ENCODE results near the gene TMEM81.

Gene TMEM81

DNA sequence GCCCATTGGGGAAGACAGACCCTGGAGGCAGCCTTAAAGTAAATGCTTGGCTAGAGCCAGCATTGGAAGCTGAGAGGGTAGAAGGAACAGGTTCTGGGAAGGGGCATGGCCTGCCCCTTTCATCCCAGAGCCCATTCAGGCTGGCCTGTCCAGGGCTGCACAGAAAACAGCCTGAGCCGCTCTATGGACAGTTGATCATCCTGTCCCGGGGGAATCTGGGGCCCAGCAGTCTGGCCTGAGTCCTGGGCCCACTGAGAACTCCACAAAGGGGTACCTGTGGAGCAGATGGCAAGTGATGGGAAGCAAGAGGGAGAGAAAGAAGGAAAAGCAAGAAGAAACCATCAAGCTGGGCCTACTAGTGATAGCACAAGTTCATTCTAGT is 13.2 kb downstream of the TMEM81 start:
- Histone ChIP-seq H3K36me3 (ENCODE audit: control insufficient read depth, insufficient read depth, low read length) (no peaks in the 10 kb centered on the region), H3K27ac (ENCODE audit: insufficient read depth, low read length, poor library complexity, severe bottlenecking) (no peak overlapping the region), H3K27me3 (replicated peaks; ENCODE audit: control insufficient read depth, insufficient read depth, low read length, poor library complexity, severe bottlenecking) (no peaks in the 10 kb centered on the region), H3K9me3 (ENCODE audit: control insufficient read depth, low read length) (no peaks in the 10 kb centered on the region), H3K4me3 (ENCODE audit: insufficient read depth, low read depth, low read length, poor library complexity, severe bottlenecking) (no peak overlapping the region), H3K4me1 (ENCODE audit: control insufficient read depth, insufficient read depth, low read length, poor library complexity, severe bottlenecking) (no peaks in the 10 kb centered on the region)
- DNase-seq: no peak

GRCh38 chr1:205069371-205070125 is 14.7 kb downstream of the TMEM81 start:
- Histone ChIP-seq H3K9me3 (ENCODE audit: control insufficient read depth, low read length) (no peaks in the 10 kb centered on the region), H3K4me1 (ENCODE audit: control insufficient read depth, insufficient read depth, low read length, poor library complexity, severe bottlenecking) (no peaks in the 10 kb centered on the region), H3K36me3 (ENCODE audit: control insufficient read depth, insufficient read depth, low read length) (no peaks in the 10 kb centered on the region), H3K27me3 (replicated peaks; ENCODE audit: control insufficient read depth, insufficient read depth, low read length, poor library complexity, severe bottlenecking) (no peaks in the 10 kb centered on the region), H3K4me3 (ENCODE audit: insufficient read depth, low read depth, low read length, poor library complexity, severe bottlenecking) (no peak overlapping the region), H3K27ac (ENCODE audit: insufficient read depth, low read length, poor library complexity, severe bottlenecking) (no peak overlapping the region)
- DNase-seq: no peak

- Histone ChIP-seq H3K4me1 (ENCODE audit: control insufficient read depth, insufficient read depth, low read length, poor library complexity, severe bottlenecking) (no peaks in the 10 kb centered on the region), H3K27ac (ENCODE audit: insufficient read depth, low read length, poor library complexity, severe bottlenecking) (no peak overlapping the region), H3K4me3 (ENCODE audit: insufficient read depth, low read depth, low read length, poor library complexity, severe bottlenecking) (no peak overlapping the region), H3K9me3 (ENCODE audit: control insufficient read depth, low read length) (no peaks in the 10 kb centered on the region), H3K27me3 (replicated peaks; ENCODE audit: control insufficient read depth, insufficient read depth, low read length, poor library complexity, severe bottlenecking) (no peaks in the 10 kb centered on the region), H3K36me3 (ENCODE audit: control insufficient read depth, insufficient read depth, low read length) (no peaks in the 10 kb centered on the region)
- no peak for DNase-seq
These were observed 15.7 kb downstream of the TMEM81 start for GRCh38 chr1:205068457-205069040.

DNA sequence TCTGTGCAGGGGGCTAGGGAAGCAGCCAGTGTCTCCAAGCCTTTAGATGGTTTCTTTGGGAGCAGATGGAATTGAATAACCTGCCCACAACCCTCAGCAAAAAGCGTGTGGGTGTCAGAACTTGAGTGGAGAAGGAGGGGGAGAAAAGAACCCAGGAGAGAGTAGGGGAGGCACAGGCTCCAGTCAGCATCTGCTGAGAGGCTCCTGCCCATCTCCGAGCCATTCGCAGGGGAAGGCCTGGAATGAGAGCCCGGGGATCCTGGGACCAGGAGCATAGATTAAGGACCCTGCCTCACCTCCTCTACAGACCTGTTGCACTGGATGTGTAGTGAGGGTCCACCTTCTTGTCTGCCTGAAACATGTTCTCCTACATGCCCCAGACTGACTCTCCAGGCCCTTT is 16.3 kb downstream of the TMEM81 start:
- Histone ChIP-seq H3K4me1 (ENCODE audit: control insufficient read depth, insufficient read depth, low read length, poor library complexity, severe bottlenecking) (no peaks in the 10 kb centered on the region), H3K9me3 (ENCODE audit: control insufficient read depth, low read length) (no peaks in the 10 kb centered on the region), H3K36me3 (ENCODE audit: control insufficient read depth, insufficient read depth, low read length) (no peaks in the 10 kb centered on the region), H3K4me3 (ENCODE audit: insufficient read depth, low read depth, low read length, poor library complexity, severe bottlenecking) (no peak overlapping the region), H3K27ac (ENCODE audit: insufficient read depth, low read length, poor library complexity, severe bottlenecking) (no peak overlapping the region), H3K27me3 (replicated peaks; ENCODE audit: control insufficient read depth, insufficient read depth, low read length, poor library complexity, severe bottlenecking) (no peaks in the 10 kb centered on the region)
- DNase-seq: no peak

DNA sequence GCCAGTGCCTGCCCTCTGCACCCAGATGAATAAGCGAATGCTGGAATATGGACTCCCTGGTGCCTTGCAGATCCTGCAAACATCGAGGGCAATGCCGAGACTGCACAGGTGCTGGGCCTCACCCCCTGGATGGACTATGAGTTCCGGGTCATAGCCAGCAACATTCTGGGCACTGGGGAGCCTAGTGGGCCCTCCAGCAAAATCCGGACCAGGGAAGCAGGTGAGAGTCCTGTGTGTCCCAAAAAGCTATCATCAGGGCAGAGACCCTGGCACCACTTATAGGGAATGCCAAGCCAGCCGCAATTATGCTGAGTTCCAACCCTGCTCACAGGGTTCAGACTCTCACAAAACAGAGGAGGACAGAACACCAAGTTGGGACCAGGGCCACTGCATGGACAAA is 17.2 kb downstream of the TMEM81 start:
- Histone ChIP-seq H3K4me1 (ENCODE audit: control insufficient read depth, insufficient read depth, low read length, poor library complexity, severe bottlenecking) (no peaks in the 10 kb centered on the region), H3K9me3 (ENCODE audit: control insufficient read depth, low read length) (no peaks in the 10 kb centered on the region), H3K36me3 (ENCODE audit: control insufficient read depth, insufficient read depth, low read length) (no peaks in the 10 kb centered on the region), H3K27me3 (replicated peaks; ENCODE audit: control insufficient read depth, insufficient read depth, low read length, poor library complexity, severe bottlenecking) (no peaks in the 10 kb centered on the region), H3K4me3 (ENCODE audit: insufficient read depth, low read depth, low read length, poor library complexity, severe bottlenecking) (no peak overlapping the region), H3K27ac (ENCODE audit: insufficient read depth, low read length, poor library complexity, severe bottlenecking) (no peak overlapping the region)
- DNase-seq: no peak

DNA sequence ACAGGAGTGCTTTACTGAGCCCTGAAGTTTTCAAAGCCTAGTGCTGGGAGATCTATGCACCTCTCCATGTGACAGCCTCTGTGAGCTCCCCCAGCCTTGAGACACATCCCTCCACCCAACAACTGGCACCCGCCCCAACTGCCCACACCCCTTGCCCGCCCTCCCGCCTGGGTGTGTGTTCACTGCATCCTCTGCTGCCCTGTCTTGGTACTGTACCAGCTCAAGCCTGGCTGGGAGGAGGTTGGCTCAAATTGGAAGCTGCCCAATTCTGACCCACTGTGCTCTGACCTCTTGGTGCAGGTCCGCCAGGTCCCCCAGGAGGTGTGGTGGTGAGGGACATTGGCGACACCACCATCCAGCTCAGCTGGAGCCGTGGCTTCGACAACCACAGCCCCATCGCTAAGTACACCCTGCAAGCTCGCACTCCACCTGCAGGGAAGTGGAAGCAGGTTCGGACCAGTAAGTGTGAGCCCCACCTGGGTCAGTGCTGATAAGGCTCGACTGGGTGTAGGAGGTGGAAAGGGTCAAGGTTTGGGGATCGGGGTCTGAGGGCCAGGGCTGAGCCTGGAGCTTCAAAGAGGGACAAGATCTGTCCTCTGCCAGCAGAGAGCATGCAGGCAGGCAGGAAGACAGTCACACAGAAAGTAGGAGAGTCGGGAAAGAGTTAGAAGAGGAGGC is 18.0 kb downstream of the TMEM81 start:
- Histone ChIP-seq H3K4me1 (ENCODE audit: control insufficient read depth, insufficient read depth, low read length, poor library complexity, severe bottlenecking) (no peaks in the 10 kb centered on the region), H3K9me3 (ENCODE audit: control insufficient read depth, low read length) (no peaks in the 10 kb centered on the region), H3K36me3 (ENCODE audit: control insufficient read depth, insufficient read depth, low read length) (no peaks in the 10 kb centered on the region), H3K27me3 (replicated peaks; ENCODE audit: control insufficient read depth, insufficient read depth, low read length, poor library complexity, severe bottlenecking) (no peaks in the 10 kb centered on the region), H3K27ac (ENCODE audit: insufficient read depth, low read length, poor library complexity, severe bottlenecking) (no peak overlapping the region), H3K4me3 (ENCODE audit: insufficient read depth, low read depth, low read length, poor library complexity, severe bottlenecking) (no peak overlapping the region)
- DNase-seq: no peak

DNA sequence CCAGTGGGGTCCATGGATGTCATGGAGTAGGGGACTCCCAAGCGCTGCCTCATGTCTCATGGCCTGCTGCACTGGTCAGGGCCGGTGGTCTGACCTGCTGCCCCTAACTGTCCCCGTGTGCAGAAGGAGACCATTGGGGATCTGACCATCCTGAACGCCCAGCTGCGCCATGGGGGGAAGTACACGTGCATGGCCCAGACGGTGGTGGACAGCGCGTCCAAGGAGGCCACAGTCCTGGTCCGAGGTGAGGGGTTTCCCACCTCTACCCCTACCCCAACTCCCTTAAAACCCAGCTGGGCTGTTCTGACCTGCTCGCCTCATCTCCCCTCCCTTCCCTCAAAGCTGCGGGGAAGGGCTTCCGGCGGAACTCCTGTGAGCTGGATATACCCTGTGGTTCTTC is 18.6 kb downstream of the TMEM81 start:
- Histone ChIP-seq H3K4me3 (ENCODE audit: insufficient read depth, low read depth, low read length, poor library complexity, severe bottlenecking) (no peak overlapping the region), H3K4me1 (ENCODE audit: control insufficient read depth, insufficient read depth, low read length, poor library complexity, severe bottlenecking) (no peaks in the 10 kb centered on the region), H3K9me3 (ENCODE audit: control insufficient read depth, low read length) (no peaks in the 10 kb centered on the region), H3K27me3 (replicated peaks; ENCODE audit: control insufficient read depth, insufficient read depth, low read length, poor library complexity, severe bottlenecking) (no peaks in the 10 kb centered on the region), H3K27ac (ENCODE audit: insufficient read depth, low read length, poor library complexity, severe bottlenecking) (no peak overlapping the region), H3K36me3 (ENCODE audit: control insufficient read depth, insufficient read depth, low read length) (no peaks in the 10 kb centered on the region)
- no peak for DNase-seq

GRCh38 chr1:205064741-205065316 is 19.4 kb downstream of the TMEM81 start:
- DNase-seq: no peak
- Histone ChIP-seq H3K4me3 (ENCODE audit: insufficient read depth, low read depth, low read length, poor library complexity, severe bottlenecking) (no peak overlapping the region), H3K9me3 (ENCODE audit: control insufficient read depth, low read length) (no peaks in the 10 kb centered on the region), H3K4me1 (ENCODE audit: control insufficient read depth, insufficient read depth, low read length, poor library complexity, severe bottlenecking) (no peaks in the 10 kb centered on the region), H3K27ac (ENCODE audit: insufficient read depth, low read length, poor library complexity, severe bottlenecking) (no peak overlapping the region), H3K36me3 (ENCODE audit: control insufficient read depth, insufficient read depth, low read length) (no peaks in the 10 kb centered on the region), H3K27me3 (replicated peaks; ENCODE audit: control insufficient read depth, insufficient read depth, low read length, poor library complexity, severe bottlenecking) (no peaks in the 10 kb centered on the region)

DNA sequence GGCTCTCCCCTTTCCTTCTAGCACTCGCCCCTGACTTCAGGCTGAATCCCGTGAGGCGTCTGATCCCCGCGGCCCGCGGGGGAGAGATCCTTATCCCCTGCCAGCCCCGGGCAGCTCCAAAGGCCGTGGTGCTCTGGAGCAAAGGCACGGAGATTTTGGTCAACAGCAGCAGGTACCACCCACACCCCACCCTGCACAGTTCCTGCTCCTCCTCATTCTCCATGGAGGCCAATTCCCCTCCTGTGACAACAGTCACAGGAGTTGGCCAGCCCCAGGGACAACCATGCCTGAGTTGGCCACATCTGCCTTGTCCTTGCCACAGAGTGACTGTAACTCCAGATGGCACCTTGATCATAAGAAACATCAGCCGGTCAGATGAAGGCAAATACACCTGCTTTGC is 20.0 kb downstream of the TMEM81 start:
- no peaks in the 10 kb centered on the region for H3K9me3 ChIP-seq (ENCODE audit: control insufficient read depth, low read length)
- no peak for DNase-seq
- no peaks in the 10 kb centered on the region for H3K36me3 ChIP-seq (ENCODE audit: control insufficient read depth, insufficient read depth, low read length)
- H3K27me3 ChIP-seq (replicated peaks; ENCODE audit: control insufficient read depth, insufficient read depth, low read length, poor library complexity, severe bottlenecking): no peaks in the 10 kb centered on the region
- H3K27ac ChIP-seq (ENCODE audit: insufficient read depth, low read length, poor library complexity, severe bottlenecking): no peak overlapping the region
- no peaks in the 10 kb centered on the region for H3K4me1 ChIP-seq (ENCODE audit: control insufficient read depth, insufficient read depth, low read length, poor library complexity, severe bottlenecking)
- no peak overlapping the region for H3K4me3 ChIP-seq (ENCODE audit: insufficient read depth, low read depth, low read length, poor library complexity, severe bottlenecking)

DNA sequence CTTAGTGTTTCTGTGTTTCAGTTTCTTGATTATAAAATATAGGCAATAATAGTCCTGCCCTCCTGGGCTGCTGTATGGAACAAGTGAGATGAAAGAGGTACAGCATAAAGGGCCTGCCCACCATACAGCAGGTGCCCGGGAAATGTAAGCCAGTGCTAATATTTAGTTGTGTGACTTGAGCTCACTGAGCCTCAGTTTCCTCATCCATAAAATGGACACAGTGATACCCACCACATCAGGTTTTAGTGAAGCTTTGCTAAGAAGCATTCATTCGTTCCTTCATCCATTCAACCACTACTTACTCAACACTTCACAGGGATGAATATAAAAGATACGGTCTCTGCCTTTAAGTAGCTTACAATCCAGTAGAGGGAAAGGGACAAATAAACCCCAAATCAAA is 21.4 kb downstream of the TMEM81 start:
- no peak for DNase-seq
- Histone ChIP-seq H3K27ac (ENCODE audit: insufficient read depth, low read length, poor library complexity, severe bottlenecking) (no peak overlapping the region), H3K36me3 (ENCODE audit: control insufficient read depth, insufficient read depth, low read length) (no peaks in the 10 kb centered on the region), H3K9me3 (ENCODE audit: control insufficient read depth, low read length) (no peaks in the 10 kb centered on the region), H3K4me1 (ENCODE audit: control insufficient read depth, insufficient read depth, low read length, poor library complexity, severe bottlenecking) (no peaks in the 10 kb centered on the region), H3K4me3 (ENCODE audit: insufficient read depth, low read depth, low read length, poor library complexity, severe bottlenecking) (no peak overlapping the region), H3K27me3 (replicated peaks; ENCODE audit: control insufficient read depth, insufficient read depth, low read length, poor library complexity, severe bottlenecking) (no peaks in the 10 kb centered on the region)

Data from effector memory CD4-positive, alpha-beta T cell (primary cell).